PC-3 (cell line): ENCODE results near the gene PKNOX2.

ENCODE experiments used
- EZH2 ChIP-seq: fragments of 300-600 bp; sonication (generic); IDR thresholded peaks from one replicate; pipeline ENCODE4 v1.6.1; 2017; ENCODE audit warnings: antibody characterized with exemption, mild to moderate bottlenecking, low read length; ENCODE audit not compliant: unreplicated experiment
- EZH2phosphoT487 ChIP-seq: fragments of 300-600 bp; sonication (generic); IDR thresholded peaks from 2 replicates; pipeline ENCODE4 v1.6.1; 2018; ENCODE audit warnings: mild to moderate bottlenecking, antibody characterized with exemption, low read length, borderline replicate concordance
- TF ChIP-seq, protein P1 (sequence below): fragments of 300-600 bp; sonication (generic); conservative IDR thresholded peaks from 2 replicates; pipeline ENCODE4 v1.5.1; 2017; ENCODE audit warnings: antibody characterized with exemption, low read depth, mild to moderate bottlenecking, low read length

DNA sequence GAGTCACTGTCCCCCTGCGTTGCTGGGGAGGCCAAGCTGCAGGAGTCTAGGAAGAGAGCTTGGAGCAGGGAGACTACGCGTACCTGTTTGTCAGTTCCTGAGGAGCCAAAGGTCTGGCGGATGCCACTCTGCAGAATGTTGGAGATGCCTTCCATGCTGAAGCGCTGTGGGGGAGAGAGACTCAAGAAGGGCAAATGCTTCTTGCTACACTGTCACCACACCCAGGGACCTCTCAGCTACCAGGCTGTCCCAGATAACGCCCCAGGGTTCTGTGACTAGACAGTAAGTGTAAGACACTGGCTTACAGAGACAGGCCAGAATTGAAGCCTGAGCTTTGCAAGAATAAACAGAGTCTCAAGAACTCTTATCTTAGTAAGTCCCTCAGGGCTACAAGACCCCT lies 289.5 kb downstream of the PKNOX2 start:
- no peak for TF ChIP-seq EZH2
- TF ChIP-seq, protein P1, sequence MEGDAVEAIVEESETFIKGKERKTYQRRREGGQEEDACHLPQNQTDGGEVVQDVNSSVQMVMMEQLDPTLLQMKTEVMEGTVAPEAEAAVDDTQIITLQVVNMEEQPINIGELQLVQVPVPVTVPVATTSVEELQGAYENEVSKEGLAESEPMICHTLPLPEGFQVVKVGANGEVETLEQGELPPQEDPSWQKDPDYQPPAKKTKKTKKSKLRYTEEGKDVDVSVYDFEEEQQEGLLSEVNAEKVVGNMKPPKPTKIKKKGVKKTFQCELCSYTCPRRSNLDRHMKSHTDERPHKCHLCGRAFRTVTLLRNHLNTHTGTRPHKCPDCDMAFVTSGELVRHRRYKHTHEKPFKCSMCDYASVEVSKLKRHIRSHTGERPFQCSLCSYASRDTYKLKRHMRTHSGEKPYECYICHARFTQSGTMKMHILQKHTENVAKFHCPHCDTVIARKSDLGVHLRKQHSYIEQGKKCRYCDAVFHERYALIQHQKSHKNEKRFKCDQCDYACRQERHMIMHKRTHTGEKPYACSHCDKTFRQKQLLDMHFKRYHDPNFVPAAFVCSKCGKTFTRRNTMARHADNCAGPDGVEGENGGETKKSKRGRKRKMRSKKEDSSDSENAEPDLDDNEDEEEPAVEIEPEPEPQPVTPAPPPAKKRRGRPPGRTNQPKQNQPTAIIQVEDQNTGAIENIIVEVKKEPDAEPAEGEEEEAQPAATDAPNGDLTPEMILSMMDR = no peak
- no peak for TF ChIP-seq EZH2phosphoT487
